Stimulated activated CD4-positive, alpha-beta T cell treated with anti-CD3 and anti-CD28 coated beads, Interleukin-15, amount 100 ng/mL, for 48 hours (primary cell): ENCODE data around the gene GSTA3.
"Not testable (repeated sequence)": the region's sequence is repeated elsewhere in the genome, so short reads cannot be mapped to it uniquely, and the experiment has no call there.

Source experiments
- DNase-seq, 2 donors: peaks; one replicate each; pipeline ENCODE4 v3.0.0-alpha.2; 2020; ENCODE audit warnings: low read depth in 2 of 2

GSTA3 gene

DNA sequence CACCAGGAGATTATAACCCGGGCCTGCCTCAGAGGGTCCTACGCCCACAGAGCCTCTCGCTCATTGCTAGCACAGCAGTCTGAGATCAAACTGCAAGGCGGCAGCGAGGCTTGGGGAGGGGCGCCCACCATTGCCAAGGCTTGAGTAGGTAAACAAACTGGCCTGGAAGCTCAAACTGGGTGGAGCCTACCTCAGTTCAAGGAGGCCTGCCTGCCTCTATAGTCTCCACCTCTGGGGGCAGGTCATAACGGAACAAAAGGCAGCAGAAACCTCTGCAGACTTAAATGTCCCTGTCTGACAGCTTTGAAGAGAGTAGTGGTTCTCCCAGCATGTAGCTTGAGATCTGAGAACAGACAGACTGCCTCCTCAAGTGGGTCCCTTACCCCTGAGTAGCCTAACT is 48.3 kb downstream of the GSTA3 start:
- DNase-seq, result not testable (repeated sequence)

- DNase-seq, result no peak
Observed at GRCh38 chr6:52858416-52858815, 51.1 kb downstream of the GSTA3 start.

DNA sequence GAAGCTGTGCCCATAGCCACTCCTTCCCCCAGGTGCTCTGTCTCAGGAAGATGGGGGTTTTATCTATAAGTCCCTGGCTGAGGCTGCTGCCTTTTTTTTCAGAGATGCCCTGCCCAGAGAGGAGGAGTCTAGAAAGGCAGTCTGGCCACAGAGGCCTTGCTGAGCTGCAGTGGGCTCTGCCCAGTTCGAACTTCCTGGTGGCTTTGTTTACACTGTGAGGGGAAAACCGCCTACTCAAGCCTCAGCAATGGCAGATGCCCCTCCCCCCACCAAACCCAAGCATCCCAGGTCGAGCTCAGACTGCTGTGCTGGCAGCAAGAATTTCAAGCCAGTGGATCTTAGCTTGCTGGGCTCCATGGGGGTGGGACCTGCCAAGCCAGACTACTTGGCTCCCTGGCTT is 53.4 kb downstream of the GSTA3 start:
- not testable (repeated sequence) for DNase-seq

GRCh38 chr6:52849137-52849536 is 60.4 kb downstream of the GSTA3 start:
- DNase-seq, result no peak
